HG02840 (cell line): ENCODE measurements around the gene HNF4A.
"Not testable (repeated sequence)": the region's sequence is repeated elsewhere in the genome, so short reads cannot be mapped to it uniquely, and the experiment has no call there.

ENCODE experiments used
- ATAC-seq: cut with Tn5 transposase; IDR thresholded peaks from one replicate; pipeline ENCODE4 v1.9.1; 2021; ENCODE audit warnings: mild to moderate bottlenecking, moderate library complexity, moderate number of reproducible peaks; ENCODE audit not compliant: unreplicated experiment, low FRiP score

HNF4A gene

DNA sequence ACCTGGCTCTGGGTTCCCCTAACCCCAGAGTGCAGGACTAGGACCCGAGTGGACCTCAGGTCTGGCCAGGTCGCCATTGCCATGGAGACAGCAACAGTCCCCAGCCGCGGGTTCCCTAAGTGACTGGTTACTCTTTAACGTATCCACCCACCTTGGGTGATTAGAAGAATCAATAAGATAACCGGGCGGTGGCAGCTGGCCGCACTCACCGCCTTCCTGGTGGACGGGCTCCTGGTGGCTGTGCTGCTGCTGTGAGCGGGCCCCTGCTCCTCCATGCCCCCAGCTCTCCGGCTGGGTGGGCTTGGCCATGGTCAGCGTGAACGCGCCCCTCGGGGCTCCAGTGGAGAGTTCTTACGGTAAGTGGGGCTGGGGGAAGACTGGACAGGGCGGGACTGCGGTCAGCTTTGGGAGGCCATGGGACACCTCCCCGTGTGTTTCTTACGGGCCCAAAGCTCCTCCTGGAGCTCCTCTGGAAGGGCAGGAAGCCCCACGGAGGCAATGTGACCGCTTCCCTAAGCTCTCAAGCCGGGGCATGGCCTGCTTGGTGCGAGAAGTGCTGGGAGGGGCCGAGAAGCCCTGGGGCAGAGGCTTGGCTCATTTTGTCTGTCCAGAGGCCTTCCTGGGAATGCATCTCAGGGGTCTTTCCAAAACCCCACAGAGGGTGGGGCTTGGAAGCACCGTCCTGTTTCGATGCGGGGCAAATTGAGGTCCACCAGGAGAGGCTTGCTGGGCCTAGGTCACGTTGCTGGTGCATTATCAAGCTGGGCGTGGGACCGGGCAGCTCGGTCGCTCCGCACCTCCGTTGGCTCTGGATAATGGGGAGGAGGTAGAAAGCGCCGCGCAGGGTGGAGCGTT is at the start of gene HNF4A:
HNF4A (plus strand) TSS at position 202 of the 855 bp plus-strand sequence; CDS start at position 308, 106 bp downstream.
- no peak for ATAC-seq

DNA sequence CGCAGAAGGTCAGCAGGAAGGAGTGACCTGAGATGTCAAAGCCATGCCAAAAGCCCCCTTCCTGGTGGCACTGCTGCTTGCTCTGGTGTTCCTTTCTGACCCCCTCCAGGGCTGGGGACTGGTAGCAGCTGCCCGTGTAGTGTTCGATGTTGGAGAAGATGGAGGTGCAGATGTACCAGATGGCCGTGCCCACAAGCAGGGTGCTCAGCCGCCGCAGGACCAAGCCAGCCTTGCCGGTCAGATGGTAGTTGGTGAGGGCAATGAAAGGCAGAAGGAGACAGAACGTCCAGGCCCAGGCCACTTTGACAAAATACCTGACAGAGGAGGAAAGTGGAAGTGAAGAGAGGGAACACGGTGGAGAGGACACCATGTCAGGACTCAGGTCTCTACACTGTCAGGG is 48.6 kb upstream of the HNF4A start:
- no peak for ATAC-seq

DNA sequence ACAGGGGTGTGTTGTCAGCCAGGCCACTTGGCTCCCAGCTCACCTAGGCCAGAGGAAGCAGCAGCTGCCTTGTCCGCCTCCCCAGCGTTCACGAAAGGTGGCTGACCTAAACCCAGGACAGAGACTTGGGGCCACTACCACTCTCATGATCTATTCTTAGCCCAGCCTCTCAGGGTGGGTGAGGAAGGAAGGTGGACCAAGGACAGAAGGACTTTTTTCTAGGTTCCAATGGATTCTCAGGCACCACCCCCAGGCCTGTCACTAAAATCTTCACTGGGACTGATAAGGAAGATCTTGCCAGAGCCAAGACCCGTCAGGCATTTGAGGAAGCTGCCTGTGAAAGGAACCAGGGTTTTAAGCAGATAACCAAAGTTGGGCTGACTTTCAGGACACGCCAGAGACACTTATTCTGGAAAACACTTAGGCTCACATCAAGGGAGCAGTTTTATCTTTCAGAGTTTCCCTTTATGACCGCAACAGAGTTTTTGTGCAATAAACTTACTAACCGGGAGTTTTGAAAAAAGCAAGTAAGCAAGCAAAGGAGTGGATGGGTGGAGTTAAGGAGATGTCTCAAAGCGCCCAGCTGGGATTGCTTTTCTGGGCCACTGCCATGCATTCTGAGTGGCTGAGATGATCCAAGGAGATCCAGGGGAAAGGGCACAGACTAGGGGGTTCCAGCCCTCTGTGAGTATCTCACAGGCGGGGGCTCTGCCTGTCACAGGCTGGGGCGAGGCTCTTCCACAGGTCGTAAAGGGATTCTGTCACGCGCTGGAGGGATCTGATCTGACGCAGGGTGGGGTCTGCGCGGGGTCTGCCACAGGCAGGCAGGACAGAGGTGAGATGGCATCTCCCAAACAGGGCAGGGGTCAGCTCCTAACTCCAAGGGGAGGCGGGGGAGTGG is 45.5 kb upstream of the HNF4A start:
- ATAC-seq: peak; percentile 3

DNA sequence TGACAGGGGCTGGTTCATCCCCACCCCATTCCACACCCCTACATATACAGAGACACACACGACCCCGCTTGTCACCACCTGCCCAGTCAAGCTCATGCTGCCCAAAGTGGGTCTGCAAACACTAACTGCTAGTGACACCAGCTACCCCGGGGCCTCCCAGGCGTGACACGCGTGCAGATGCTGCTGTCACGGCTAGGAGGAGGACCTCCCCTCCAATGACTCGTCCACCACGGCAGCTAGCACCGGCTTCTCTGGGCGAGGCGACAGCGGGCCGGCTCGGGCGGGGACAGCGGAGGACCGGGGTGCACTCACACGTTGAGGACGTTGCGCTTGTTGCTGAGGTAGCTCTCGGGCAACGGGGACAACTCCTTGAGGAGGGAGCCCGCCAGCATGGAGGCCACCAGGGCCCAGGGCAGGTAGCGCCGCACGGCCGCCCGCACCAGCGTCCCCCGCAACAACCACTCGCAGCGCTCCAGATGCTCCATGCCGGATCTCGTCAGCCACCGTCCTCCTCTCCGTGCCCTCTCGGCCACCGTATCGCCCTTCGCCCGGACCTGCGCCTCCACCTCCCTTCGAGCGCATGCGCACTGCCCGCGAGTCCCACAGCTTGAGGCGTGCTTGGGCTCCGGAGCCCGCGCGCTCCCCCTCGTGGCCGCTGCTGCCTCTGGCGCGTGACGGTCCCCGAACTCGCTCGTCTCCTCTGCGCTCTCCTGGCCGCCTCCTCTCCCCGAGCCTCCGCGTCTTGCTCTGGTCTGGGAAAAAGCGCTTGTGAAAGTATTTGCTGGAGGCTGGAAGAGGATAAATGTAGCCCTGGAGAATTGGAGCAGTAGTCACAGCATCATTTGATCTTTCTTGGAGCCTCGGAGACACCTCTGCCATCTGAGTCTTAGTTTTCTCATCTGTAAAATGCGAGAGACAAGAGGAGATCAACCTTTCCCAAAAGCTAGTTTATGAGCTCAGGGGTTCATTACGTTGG is 44.5 kb upstream of the HNF4A start, which contains the start of gene FITM2:
FITM2 (minus strand) TSS at position 539 of the 976 bp plus-strand sequence; CDS start at position 485, 54 bp downstream.
- peak; percentile 90 for ATAC-seq

DNA sequence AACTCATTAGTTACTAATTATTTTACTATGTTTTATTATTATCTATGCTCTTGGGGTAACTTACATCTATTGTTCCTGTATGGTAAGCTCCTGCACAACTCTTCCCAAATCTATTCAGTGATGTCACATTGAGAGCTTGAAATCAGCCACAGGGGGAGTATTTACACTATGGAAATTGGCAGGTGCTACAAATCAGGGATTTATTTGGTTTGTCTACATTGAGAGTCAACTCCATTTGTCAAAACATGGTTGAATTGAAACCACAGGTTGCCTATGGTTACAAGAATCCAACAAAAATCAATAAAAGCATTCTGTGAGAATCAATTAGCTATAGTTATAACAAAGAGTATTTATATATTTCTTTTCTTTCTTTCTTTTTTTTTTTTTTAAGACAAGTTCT is 40.6 kb upstream of the HNF4A start:
- ATAC-seq: no peak

DNA sequence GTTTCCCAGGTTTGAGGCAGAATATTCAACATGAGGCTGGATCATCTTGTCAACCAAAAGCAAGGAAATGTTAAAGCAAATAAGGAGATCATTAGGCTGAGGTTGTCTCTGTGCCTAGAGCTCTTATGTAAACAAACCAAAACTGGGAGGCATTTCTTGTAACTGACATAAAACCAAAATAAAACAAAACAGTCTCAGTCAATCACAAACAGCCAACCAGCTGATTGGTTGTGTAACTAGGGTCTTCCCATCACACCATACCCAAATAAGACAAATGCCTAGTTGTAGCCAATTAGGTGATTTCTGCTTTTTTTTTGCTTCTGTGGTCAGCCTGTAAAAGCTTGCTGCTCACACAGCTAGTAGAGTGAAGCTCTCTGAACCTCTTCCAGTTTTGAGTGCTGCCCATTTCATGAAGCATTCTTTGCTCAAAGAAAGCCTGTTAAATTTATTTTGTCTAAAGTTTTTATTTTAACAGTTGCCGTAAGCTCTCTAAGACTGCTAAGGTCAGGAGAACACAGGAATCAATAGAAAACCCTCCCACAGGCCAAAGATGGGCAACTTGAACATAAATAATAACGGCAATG is 35.6 kb upstream of the HNF4A start:
- no peak for ATAC-seq

DNA sequence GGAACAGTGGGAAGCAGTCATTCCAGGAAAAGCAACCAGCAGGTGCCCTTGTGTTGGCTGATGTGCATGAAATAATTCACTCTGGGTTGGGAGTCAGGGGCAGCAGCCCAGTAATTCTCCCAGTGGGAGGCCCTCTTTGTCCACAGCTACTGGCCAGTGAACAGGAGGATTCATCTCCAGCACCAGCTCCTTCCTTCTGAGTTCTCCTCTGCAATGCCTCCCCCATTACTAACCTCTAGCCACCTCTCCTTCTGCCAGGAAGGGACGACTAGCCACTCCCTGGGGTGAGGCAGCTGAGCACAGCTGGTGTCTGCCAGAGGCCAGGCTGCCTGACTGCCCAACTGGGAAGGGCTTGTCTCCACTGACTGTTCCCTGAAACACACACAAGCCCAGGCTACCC is 31.2 kb upstream of the HNF4A start:
- no peak for ATAC-seq

DNA sequence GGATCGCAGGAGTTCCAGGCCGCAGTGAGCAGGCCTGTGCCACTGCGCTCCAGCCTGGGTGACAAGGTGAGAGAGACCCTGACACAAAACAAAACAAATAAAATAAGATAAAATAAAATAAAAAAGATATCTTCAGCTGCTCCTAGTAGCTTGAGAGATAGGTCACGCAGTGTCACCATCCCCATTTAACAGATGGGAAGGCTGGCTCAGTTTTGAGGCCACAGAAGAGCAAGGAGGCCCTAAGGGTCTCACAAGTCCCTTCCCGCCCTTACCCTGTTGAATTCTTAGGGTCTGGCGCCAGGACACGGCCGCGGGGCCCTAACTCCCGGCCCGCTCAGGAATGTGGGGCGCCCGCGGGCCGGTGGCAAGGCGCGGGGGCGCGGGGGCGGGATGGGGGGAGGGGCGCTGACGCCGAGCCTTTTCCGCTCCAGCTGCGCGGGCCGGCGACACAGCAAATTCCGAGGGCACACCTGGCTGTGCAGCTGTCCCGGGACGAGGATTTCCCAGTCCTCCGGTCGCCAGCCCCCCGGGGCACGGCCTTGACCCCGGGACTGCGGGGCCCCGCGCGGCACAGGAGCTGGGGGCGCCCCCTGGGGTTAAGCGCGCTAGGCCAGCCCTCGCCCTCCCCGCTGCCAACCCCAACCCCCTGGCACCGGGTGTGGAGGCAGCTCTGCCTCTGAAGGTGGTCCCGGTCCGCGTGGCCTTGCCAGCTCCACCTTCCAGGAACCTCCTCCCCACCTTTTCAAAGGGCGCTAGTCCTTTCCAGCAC is 28.9 kb upstream of the HNF4A start:
- no peak for ATAC-seq

DNA sequence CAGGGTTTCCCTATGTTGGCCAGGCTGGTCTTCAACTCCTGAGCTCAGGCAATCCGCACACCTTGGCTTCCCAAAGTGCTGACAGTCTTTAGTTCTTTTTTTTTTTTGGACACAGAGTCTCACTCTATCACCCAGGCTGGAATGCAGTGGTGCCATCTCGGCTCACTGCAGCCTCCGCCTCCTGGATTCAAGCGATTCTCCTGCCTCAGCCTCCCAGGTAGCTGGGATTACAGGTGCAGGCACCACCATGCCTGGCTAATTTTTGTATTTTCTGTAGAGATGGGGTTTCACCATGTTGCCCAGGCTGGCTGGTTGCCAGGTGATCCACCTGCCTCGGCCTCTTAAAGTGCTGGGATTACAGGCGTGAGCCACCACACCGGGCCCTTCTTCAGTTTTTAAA is 27.8 kb upstream of the HNF4A start:
- not testable (repeated sequence) for ATAC-seq

DNA sequence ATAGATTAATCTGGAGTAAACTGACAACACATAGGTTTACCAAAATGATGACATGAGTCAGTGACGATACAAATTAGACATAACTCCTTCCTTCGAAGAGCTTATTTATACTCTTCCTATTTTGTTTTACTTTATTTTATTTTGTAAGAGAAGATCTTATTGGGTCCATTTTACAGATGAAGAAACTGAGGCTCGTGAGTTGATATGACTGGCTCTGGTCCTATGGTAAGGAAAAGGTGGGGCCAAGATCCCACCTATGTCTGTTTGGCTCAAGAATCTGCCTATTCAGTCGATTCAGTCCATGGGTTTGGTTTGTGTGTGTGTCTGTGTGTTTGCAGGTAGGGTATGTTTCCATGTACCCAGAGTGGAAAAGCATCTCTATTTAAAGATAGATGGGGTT is 27.1 kb upstream of the HNF4A start:
- ATAC-seq: no peak

DNA sequence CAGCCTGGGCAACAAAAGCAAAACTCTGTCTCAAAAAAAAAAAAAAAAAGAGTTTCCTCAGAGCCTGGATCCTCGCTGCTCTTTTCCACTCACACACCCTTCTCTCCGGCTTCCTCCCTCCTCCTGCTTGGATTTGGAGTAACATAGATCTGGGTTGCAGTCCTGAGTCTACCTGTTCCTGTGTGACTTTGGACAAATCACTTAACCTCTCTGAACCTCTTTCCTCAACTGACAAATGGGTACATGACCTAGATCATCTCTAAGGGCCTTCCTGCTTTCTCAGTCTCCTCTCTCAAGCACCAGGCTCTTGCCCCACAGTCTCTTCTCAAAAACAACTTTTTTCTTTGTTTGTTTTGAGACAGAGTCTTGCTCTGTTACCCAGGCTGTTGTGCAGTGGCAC is 24.3 kb upstream of the HNF4A start:
- ATAC-seq: no peak

DNA sequence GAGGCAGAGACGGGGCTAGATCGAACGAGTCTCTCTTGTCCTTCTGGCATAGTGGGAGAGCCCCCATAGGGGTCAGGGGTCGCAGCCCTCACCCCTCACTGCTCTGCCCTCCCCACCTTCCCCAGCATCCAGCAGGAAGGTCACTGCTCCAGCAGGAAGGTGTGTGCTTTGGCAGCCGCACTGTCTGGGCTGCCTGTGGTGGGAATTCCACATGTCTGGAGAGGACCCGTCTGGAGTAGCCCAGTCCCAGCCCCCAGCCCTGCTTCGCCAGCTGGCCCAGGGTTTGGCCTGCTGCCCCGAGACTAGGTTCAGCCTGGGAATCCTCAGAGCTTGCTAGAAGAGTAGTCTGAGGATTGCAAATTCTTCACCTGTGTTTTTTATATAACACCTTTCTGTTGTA is 21.2 kb upstream of the HNF4A start:
- no peak for ATAC-seq

DNA sequence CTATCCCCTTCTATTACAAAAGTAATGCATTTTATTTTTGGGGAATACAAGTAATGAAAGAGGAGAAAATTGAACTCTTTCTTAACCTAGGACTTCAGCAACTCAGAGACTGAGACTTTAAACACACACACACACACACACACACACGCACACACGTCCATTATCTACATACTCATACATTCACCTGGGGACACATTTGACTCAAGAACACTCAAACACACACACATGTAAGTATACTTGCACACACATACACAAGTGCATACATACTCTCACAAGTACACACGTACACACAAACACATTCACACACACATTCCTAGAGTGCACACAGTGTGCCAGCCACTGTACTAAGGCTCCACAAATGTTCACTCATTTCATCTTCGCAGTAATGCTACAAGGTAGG is 20.8 kb upstream of the HNF4A start:
- ATAC-seq: no peak

DNA sequence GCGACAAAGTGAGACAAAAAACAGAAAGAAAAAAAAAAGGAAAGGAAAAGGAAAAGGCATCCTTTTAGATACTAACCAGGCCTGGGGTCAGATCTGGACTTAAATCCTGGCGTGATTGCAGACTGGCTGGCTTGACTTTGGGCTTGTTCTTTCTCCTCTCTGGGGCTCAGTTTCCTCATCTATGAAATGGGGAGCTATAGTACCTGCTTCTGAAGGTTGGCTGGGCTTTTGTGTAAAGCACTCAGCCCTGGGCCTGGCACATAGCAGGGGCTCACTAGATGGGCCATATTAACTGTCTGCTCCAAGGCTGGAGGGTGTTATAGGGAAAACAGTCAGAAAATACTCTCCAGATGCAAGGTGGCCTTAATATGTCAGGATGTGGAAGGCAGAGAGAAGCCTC is 19.8 kb upstream of the HNF4A start:
- no peak for ATAC-seq

DNA sequence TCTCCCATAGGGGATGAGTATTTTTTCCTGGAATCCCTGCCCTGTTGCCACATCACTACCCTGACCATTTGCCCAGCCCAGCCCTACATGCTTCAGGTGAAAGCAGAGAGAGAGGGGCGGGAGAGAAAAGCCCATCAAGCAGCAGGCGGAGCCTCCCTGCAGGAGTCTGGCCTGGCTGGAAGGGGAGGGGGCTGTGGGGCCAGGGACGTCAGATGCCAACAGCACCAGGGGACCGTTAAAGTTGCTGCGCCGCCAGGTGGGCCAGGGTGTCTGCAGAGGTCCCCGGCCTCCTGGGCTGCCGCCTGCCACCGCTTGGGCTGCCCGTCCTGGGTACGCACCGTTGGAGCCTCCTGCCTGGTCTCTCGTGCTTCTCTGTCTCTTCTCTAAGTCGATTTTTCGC is 19.4 kb upstream of the HNF4A start:
- no peak for ATAC-seq

DNA sequence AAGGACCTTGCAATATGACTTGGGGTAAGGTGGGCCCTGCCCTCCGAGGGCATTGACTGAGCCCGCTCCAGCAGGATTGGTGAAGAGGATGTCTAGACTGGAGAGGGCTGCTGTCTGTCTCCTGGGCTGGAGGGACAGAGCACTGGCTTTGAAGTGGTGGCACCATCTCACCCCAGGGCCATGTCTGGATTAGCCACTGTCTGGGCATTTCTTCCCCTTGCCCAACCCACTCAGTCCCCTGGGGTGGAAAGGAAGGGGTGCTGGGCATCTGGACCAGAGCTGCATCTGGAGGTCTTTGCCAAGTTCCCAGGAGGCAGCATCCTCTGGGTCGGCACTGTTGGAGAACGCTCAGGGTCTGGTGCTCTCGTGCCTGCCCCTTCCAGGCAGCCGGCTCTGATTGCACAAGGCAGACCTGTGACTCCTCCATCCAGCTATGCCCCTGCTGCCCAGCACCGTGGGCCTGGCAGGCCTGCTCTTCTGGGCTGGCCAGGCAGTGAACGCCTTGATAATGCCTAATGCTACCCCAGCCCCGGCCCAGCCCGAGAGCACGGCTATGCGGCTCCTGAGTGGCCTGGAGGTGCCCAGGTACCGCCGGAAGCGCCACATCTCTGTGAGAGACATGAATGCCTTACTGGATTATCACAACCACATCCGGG is 18.6 kb upstream of the HNF4A start, which contains the start of gene R3HDML:
R3HDML (plus strand) TSS at position 319 of the 656 bp plus-strand sequence; CDS start at position 434, 115 bp downstream.
- ATAC-seq: no peak

DNA sequence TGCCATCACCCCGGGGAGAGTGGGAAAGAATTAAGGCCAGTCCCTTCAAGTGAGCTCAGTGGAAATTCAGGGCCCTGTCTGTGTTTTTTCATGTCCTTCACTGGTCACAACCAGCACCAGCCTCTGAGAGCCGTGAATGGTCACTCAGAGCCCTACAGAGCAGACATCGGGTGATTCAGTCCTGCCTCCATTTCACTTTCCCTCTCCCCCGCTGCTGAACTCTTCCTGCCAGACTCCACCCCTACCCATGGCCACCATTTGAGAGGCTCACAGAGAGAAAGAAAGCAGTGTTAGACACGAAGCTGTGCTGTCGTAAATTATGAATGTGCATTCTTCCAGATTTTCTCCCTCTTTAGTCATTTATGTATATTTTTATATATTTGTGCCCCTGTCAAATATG is 13.3 kb upstream of the HNF4A start:
- ATAC-seq: no peak

DNA sequence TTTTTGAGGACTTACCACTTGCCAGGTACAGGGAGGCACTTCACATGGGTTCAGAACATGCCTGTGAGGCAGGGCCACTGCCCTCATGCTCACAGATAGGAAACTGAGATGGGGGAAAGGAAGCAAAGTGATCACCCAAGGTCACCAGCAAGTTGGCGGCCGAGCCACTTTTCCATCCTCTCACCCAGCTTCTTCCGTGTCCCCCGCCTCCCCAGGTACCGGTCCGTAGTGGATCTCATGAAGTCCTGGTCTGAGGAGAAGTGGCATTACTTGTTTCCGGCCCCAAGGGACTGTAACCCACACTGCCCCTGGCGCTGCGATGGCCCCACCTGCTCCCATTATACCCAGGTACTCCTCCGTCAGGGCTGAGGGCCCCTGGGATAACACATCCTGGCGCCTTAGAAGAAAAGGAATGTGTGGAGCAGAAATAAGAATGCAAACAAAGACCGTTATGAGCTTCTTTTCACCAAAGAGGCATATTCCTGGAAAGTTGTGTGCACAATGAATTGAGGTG is 12.3 kb upstream of the HNF4A start:
- no peak for ATAC-seq
